ENCODE results near the gene ZNF800.
"Not testable (repeated sequence)": the region's sequence is repeated elsewhere in the genome, so short reads cannot be mapped to it uniquely, and the experiment has no call there.

ZNF800 gene, protein sequence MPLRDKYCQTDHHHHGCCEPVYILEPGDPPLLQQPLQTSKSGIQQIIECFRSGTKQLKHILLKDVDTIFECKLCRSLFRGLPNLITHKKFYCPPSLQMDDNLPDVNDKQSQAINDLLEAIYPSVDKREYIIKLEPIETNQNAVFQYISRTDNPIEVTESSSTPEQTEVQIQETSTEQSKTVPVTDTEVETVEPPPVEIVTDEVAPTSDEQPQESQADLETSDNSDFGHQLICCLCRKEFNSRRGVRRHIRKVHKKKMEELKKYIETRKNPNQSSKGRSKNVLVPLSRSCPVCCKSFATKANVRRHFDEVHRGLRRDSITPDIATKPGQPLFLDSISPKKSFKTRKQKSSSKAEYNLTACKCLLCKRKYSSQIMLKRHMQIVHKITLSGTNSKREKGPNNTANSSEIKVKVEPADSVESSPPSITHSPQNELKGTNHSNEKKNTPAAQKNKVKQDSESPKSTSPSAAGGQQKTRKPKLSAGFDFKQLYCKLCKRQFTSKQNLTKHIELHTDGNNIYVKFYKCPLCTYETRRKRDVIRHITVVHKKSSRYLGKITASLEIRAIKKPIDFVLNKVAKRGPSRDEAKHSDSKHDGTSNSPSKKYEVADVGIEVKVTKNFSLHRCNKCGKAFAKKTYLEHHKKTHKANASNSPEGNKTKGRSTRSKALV

DNA sequence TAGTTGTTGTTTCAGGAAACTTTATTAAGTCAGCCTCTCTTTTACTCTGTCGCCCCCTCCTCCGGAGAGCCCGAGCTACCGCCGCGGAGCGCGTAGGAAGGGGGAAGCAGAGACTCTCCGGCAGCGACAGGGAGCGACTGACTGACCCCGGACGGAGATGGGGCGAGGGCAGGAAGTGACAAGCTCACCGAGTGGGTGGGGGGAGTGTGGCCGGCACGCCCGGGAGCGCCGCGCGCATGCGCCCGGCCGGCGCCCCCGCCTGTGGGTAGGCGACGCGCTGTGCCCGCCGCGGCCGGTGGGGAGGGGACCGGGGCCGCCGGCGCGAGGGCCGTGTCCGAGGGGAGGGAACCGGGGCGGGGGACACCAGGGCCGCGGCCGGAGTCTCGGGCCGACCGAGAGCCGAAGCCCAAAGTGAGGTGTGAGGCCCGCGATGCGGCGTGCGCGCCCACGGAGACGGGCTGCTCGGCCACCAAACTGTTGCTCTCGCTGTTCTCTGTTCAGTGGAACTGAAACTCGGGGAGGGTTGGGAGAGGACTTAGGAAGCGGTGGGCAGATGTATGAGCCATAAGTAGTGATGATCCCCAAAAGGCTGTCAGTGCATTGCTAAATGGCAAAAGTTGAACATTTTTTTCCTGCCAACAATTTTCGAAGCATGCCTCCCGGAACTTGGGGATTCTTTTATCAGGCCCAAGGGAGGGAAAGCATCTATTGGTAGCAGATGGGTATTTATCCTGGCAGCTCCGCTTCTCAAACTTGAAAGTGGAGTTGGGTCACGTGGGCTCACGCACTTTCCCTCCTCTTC, at the start of gene ZNF800:
TSS of gene ZNF800 (minus strand) at position 143 of the 802 bp plus-strand sequence. CDS start 1,151 bp downstream, outside the sequence.
- peak; percentile 81 to 83 for DNase-seq

GRCh38 chr7:127440206-127440605, 47.7 kb upstream of the ZNF800 start:
- DNase-seq = no peak

DNA sequence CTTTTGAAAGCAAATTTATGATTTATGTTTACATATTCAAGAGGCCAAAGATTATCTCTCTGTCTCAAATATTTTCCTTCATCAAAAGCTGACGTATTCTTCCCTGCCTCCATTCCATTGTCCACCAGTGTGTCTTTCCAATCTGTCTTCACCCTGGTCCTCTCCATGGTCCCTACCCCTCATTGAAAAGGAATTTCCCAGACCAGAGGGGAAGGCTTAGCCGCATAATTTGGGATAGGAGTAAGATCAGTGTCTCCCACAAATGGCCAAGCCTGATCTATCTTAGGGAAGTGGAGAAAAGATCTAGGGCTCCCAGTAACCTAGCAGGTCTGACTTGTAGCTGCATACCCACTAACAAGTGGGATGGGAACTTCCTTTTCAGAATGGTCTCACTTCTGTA, 46.3 kb upstream of the ZNF800 start:
- DNase-seq = no peak

- DNase-seq = no peak
Measured at GRCh38 chr7:127437837-127438236, 45.3 kb upstream of the ZNF800 start.

DNA sequence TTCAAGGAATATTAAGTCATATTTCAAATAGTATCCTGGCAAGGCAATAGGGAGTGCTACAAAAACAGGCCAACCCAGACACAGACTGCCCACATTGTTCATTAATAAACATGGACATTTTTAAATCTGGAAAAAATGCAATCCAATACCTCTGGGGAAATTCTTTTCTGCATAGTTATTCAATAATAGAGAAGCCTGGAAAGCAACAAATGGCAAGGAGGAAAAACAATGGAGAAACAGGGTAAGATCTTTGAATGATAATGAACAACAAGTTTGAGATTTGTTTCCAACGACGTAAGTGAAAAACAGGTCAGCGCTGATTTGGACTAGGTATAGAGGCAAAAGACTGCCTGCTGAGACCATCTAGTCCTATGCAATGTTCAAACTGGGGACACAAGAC, 44.7 kb upstream of the ZNF800 start:
- no peak for DNase-seq

- not testable (repeated sequence) for DNase-seq
Measured at GRCh38 chr7:127429281-127429680, 36.8 kb upstream of the ZNF800 start.

DNA sequence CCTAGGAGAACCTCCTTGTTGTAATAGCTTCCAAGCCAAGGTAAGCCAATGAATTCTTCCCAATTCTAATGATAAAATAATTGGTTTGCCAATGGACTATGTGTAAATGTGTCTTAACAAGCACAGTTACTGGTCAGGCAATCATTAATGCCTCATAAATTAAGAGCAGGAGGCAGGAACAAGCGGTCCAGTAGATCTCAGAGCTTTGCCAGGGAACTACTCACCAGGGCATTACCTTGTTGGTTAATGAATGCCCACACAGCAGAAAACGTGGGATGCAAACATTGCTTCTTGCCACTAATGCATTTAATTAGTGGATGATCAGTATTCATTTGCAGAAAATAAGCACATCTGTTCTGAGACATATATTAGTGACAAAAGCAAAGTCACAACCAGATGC, 26.7 kb upstream of the ZNF800 start:
- no peak for DNase-seq

DNA sequence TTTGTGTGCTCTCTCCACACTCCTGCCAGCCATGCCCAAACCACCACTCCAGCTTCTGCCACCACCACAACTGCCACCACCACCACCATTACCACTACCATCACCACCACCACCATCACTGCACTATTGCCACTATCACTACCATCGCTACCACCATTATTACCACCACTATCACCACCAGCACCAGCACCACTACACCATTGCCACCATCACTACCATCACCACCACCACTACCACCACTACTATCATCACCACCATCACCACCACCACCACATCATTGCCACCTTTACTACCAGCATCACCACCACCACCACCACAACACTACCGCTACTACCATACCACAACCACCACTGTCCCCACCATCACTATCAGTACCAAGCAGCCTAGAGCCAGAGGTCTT, 26.0 kb upstream of the ZNF800 start:
- DNase-seq = no peak

- DNase-seq = no peak
Measured at GRCh38 chr7:127417346-127417745, 24.8 kb upstream of the ZNF800 start.

DNA sequence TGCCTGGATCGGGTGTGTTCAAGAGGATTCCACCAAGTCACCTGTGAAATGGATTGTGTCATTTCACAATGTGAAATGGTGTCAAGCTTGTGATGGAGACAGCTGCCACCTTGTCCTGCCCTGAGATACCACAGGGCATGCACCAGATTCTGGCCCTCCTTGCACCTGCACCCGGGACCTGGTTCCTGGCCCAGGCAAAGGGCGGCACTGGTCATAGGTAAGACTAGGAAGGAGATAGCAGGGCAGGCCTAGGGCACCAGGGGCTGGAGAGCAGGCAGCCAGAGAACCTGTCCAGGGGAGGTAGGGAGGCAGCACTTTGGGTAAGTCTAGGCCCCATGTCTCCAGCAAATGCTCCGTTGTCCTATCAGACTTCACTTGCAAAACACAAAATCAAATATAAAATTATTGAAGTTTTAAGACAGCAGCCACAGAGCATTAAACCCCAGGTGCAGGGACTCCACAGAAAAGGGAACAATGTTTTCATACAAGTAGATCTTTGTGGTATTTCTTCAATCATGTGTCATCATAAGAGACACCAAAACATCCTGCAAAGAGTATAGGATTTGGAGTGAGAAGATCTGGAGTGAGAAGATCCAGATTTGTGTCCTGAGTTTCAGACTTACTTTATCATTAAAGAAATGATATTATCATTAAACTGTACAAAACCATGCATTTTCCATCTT, 22.7 kb upstream of the ZNF800 start:
- no peak for DNase-seq

DNA sequence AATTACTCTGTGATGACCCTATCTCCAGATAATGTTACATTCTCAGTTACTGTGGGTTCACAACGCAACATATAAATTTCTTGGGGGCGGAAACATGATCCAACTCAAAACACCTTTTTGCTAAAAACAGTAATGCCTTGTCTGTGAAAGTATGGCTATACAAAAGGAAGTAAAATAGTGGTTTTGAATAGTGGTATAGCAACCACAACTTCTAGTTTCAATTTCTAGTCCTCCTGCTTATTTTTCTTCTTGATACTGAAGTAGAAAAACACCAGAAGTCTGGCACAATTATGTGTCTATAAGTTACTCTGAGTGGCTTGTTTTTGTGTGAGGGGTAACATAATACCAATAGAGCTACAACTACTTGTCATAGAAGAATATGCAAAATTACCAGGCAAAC, 21.5 kb upstream of the ZNF800 start:
- no peak for DNase-seq

DNA sequence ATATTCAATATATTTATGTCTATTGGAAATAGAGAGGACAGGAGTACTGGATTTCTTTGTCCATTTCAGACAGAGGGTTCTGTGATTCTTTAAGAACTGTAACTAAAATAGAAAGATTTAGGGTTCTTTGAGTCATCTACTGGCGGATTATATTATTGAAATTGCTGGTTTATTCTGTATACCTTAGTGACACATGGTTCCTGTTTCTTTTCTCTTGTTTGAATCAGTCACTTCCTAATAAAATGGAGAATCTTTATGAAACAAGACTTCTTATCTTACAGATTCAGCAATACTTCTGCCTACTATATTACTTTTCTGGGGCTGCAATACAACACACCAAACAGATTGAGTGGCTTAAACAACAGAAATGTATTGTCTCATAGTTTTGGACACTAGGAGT, 20.8 kb upstream of the ZNF800 start:
- DNase-seq = no peak

- DNase-seq = no peak
Measured at GRCh38 chr7:127411176-127411575, 18.7 kb upstream of the ZNF800 start.

DNA sequence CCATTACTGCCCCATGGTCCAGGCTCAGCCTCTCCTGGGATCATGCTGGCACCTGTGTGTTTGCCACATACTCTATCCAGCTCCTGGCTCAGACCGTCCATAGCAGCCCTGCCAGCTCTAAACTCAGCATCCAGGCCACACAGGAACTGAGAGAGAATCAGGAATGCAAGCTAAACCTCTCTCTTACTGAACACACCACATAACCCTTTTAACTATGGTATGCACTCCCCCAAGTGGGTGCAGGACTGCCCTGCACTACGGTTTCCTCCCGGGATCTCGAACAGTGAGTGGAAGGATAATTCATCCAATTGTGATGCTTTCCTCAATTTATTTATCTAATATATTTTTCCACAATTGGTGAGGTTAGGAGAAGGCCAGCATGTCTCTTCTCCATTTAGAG, 17.1 kb upstream of the ZNF800 start:
- DNase-seq = no peak

DNA sequence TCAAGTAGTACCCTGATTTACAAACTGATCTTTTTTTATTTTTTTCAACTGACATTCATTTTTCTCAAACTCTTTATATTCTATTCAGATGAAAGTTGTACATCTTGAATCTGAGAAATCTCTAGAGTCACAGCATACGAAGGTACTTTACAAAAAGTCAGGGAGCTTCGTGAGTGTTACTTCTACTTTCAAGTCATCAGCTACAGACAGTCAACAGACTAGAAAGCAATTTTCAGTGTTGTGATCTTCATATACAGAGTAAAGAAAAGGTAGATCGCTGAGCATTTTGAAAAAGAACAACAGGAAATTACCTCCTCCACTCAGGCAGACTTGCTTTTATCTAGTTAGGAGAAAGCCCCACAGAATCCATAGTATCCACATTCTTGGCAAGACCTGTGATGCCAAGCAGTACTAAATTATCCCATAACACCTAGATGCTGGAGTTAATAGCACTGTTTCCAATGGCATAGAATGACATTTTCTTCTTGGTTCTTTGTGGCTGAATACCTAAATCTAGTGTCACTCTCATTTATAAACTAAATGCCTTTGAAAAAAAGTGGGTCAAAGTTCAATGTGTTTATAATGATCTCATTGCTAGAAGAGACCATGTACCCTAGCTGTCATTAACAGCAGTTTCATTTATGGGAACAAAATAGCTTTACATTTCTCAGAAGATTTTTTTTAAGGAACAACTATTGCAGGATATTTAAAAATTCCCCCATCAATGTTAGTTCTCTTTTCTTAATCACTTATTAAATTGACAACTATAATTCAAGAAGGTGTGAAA, 12.0 kb upstream of the ZNF800 start:
- no peak for DNase-seq

DNA sequence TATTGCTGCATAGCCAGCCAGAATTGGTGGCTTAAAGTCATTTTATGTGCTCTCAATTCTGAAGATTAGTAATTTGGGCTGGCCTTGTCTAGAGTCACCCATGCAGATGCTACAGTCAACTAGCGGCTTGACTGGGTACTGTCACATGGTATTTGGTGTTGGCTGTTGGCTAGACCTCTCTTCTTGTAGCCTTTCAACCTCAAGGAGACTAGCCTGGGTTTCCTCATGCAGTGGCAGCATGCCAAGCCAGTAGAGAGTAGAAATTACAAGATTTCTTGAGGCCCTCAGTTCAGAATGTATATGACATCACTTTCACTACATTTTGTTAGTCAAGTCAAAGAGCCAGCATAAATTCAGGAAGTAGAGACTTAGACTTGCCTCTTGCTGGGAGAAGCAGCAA, 3.7 kb upstream of the ZNF800 start:
- no peak for DNase-seq

DNA sequence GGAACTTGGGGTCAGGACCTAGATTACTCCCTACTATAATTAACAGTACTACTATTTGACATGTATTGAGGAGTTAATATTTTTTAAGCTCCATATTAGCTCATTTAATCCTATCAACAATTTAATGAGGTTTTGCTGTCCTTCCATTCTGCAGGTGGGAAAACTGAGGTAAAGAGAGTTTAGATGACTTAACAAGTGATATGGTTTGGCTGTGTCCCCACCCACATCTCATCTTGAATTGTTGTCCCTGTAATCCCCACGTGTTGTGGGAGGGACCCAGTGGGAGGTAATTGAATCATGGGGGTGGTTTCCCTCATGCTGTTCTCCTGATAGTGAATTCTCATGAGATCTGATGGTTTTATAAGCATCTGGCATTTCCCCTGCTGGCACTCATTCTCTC, 2.6 kb upstream of the ZNF800 start:
- DNase-seq = peak; percentile 32 to 46

- no peak for DNase-seq
Measured at GRCh38 chr7:127393368-127394058, 1.0 kb upstream of the ZNF800 start.

GRCh38 chr7:127392182-127392565, 334 bp downstream of the ZNF800 start:
- DNase-seq = peak; percentile 58 to 65

DNA sequence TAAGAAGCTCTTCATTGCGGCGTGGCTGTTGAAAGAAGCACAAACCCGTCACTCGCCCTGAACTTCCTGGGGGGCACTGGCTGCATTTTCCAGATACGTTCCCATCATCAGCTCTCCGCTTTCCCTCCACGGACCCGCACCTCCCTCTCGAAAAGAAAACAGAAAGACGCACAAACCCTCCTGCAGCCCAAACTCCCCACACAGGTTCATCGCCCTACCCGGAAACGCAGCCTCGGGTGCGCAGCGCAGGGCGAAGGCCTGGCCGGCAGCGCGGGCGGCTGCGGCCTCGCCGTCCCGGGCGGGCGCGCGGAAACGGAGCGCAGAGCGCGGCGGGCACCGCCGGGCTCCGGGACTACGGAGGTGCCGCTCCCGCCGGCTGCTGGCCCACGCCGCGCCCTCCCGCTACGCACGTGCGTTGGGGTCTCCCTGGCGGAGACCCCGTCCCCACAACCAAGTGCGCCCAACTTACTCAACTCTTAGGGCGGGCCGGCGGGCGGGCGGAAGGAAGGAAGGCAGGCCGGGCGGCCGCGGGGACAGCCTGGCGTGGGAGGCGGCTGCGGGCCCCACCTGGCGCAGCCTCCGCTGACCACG, 822 bp downstream of the ZNF800 start:
- peak; percentile 34 to 37 for DNase-seq

All from activated CD4-positive, alpha-beta T cell treated with anti-CD3 and anti-CD28 coated beads, Interleukin-2, amount 50 U/mL, for 4 hours (primary cell).